Activated CD8-positive, alpha-beta memory T cell treated with anti-CD3 and anti-CD28 coated beads for 48 hours (primary cell): ENCODE data around the gene PTPRB.
"Not testable (repeated sequence)": the region's sequence is repeated elsewhere in the genome, so short reads cannot be mapped to it uniquely, and the experiment has no call there.

Experiments used
- DNase-seq, 3 experiments: peaks; one replicate each; pipeline ENCODE4 v3.0.0-alpha.2; 2020; ENCODE audit warnings: low read depth in 2 of 3, low spot score in 2 of 3

PTPRB gene

DNA sequence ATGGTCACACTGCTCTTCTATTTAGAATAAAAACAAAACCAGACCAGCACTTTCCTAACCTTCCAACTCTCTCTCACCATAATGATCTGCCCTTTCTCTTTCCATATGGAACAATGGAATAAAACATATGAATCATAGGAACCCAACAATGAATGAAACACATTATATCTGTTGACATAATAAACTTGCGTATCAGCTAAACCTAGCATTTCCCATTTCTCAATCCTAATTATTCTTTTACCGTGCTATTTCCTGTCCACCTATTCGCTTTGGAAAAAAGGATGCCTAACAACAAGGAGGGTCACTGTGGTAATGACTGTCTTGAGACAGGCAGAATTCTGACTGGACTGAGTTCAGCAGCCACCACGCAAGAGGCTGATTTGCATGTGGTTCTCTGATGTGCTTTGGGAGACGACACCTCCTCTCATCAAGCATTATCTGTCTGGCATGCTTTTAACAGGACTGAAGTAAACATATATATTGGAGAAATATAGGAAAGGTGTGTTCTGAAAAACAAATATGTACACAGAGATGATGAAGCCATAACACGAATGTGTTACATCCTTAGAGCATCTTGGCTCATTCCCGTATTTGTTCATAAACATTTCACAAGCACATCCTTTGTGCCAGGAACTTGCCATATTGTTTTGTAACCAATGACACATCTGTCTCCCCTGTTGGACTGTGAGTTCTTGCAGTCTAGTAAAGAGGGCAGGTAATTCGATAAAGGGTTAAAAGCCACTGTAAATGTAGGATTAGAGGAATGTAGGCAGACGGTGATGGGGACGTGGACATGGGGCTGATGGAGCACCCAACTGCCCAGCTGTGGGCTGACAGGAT, 87.7 kb downstream of the PTPRB start:
- DNase-seq = no peak

DNA sequence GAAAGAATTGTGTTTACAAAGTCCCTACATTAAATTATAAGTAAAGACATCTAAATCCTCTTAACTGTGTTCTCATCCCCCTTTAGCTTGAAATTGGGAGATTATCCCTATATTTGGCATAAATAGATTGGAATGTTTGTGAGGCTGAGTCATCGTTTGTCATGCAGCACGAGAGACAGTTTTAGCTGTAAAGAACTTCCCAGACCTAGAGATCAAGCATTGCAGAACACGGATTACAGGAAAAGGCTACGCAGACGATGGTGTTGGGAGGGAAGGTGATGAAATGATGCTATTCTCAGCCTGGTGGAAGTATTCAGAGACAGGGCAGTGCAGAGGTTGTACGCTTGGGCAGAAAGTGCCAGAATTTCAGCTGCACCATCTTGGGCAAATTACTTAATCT, 93.8 kb downstream of the PTPRB start:
- no peak for DNase-seq

DNA sequence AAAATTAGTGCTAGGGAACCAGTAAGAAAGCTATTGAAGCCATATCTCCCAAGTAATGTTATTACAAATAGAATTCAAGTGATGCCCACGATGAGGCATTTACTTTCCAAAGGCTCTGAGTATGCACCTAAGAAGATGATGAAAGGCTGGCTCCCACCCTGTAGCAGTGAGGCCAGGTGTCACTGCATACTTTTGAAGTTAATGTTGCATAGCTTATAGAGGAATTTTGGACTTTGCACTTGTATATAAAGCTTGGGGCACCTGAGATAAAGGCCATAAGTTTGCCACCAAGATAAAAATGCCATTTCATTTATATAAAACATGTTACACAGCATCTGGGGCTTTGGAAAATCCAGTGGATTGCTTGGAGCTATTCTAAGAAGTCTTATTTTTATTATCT, 96.2 kb downstream of the PTPRB start:
- DNase-seq = no peak

DNA sequence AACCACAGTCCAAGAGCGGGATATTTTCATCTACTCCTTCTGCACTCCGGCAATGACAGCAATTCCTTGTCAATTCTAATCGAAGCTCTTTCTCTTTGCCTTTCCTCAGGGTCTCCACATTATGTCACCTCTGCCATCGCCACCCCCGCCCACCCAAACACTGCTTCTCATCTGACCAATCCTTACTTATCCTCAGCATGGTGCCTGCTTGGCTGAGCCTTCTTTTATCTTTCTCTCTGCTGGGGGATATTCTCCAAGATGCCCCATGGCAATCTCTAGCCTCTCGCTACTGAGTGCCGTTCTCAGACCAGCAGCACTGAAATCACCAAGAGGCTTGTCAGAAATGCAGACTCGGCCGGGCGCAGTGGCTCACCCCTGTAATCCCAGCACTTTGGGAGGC, 100.6 kb downstream of the PTPRB start:
- DNase-seq = no peak

DNA sequence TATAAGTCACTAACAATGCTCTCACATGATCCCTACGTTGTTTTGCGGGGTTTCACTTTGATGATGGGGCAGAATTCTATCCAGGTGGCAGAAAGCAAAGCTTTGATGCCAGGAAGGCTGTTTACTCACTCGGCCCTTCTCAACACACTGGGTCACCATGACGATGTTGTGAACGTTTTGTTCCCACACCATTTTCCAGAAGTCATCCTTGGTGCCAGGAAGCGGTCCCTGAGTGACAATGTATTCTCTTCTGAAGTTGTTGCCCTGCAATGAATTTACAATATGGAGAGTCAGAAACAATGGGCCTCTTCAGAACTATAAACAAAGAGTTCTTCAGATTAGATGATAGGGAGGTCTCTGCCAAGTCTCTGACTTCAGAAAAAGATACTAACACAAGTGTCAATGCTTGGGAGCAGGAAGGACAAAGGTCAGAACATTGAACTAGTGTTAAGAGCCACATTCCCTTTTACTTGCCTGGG, 101.3 kb downstream of the PTPRB start:
- DNase-seq = no peak

DNA sequence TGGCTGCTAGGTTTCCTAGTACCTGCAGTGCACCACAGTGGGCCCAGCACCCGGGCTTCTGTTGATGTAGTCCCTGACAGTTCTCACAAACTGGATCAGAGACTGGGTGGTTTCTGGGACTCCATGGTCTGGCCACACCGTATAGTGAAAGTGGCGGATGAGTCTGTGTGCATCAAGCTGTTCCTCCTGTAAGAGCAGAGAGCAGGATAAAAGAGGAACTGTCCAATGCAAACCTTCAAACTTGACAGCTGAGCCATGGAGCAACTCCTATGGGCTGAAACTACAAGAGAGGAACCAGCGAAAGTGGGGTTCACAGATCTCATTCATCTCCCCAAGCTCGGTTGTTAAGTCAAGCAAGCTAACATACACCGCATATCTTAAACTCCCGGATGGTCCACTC, 102.8 kb downstream of the PTPRB start:
- no peak for DNase-seq

DNA sequence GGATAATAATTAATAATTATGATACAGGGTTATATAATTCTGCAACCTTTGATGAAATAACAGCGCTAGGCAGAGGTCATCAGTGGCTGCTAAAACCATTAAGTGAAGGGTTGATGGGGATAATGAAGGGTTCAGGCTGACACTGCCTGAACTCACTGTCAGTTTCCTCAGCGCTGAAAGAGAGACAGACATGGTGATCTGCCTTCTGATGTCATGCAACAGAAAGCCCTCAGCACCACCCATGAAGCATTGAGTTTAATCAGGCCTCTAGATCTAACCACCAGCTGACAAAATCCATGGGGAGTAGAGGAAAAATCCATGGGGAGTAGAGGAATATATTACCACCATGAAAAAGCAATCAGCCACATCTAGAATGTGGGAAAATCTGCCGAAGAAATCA, 107.6 kb downstream of the PTPRB start:
- no peak for DNase-seq

DNA sequence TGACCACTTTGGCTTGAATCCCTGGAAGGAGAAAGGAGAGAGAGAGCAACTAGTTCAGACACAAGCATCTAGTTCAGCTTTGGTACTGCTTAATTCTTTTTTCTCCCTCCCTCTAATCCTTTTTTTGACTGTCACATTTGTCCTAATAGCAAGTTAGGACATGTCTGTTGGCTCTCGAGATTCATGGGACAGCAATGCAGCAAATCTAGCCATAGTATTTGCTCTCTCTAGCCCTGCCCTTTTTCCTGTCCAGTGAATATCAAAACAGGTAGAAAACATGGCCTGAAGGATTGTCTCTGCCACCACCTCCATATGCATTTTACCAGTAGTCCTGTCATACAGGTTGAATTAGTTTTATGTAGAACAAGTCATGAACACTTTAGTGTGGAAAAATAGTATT, 116.4 kb downstream of the PTPRB start:
- DNase-seq = no peak

DNA sequence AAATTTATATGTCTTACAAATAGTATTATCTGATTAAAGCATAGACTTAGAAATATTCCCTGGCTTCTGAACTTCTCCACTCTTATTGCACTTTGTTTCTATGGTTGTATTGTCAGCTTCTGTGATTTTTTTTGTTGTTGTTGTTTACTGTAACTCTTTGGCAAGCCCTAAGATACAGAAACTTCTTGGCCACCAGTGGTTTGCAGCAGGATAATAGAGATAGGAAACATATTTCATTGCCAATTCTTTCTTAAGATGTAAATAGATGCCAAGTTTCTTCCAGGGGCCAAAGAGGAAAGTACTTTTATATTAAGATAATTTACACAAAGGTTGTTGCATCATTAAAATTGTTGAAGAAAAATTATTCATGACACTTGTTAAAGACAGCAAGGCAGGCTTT, 123.8 kb downstream of the PTPRB start:
- DNase-seq = no peak

DNA sequence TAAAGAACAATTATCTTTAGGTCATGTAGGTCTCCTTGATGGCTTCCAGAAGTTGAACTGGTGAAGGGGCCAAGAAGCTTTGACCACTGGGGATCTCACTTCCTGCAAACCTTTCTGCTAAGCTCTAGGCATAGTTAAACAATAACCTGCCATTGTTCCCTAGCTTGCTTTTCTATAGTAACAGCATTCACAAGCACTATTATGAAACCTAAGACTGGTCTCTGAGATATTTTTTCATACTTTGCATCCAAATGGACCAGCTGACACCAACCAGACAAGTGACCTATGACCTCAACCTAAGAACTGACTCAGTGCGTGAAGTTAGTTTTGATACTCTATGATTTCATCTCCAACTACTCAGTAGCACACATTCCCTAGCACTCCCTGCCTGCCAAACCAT, 129.1 kb downstream of the PTPRB start:
- DNase-seq = no peak

DNA sequence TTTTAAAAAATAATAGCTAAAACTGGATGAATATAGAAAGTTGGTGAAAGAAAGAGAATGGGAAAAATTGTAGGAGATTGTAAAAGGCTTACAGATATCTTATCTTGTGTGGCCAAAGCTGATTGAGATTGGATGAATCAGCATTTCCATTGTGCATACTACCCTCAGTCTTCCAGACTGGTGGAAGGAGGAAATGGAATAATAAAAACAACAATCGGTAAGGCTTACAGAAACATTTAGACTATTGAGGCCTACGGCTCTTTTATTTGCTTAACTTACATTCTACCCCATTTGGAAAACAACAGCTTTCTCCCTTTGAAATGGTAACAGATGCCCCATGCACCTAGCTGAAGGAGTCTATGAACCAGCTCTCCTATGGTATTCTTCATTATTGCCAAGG, 129.8 kb downstream of the PTPRB start:
- no peak for DNase-seq

DNA sequence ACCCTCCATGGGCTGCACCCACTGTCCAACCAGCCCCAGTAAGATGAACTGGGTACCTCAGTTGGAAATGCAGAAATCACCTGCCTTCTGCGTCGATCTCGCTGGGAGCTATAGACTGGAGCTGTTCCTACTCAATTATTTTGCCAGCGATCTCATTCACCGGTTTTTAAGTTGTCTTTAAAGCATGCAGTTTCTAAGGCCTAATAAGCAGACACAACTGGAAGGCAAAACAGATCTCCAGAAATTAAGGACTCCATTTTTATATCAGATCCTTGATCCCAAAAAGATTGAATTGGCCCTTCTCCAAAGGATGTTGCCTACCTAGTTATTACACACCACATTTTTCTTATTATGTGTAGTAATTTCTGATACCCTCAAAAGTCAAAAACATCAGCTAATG, 139.7 kb downstream of the PTPRB start:
- no peak for DNase-seq

DNA sequence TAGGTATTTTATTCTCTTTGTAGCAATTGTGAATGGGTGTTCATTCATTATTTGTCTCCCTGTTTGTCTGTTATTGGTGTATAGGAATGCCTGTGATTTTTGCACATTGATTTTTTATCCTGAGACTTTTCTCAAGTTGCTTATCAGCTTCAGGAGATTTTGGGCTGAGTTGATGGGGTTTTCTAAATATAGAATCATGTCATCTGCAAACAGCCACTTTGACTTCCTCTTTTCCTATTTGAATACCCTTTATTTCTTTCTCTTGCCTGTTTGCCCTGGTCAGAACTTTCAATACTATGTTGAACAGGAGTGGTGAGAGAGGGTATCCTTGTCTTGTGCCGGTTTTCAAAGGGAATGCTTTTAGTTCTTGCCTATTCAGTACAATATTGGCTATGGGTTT, 144.3 kb downstream of the PTPRB start:
- not testable (repeated sequence) for DNase-seq

DNA sequence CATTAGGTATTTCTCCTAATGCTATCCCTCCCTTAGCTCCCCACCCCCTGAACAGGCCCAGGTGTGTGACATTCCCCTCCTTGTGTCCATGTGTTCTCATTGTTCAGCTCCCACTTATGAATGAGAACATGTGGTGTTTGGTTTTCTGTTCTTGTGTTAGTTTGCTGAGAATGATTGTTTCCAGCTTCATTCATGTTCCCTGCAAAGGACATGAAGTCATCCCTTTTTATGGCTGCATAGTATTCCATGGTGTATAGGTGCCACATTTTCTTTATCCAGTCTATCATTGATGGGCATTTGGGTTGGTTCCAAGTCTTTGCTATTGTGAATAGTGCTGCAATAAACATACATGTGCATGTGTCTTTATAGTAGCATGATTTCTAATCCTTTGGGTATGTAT, 146.3 kb downstream of the PTPRB start:
- DNase-seq = not testable (repeated sequence)

DNA sequence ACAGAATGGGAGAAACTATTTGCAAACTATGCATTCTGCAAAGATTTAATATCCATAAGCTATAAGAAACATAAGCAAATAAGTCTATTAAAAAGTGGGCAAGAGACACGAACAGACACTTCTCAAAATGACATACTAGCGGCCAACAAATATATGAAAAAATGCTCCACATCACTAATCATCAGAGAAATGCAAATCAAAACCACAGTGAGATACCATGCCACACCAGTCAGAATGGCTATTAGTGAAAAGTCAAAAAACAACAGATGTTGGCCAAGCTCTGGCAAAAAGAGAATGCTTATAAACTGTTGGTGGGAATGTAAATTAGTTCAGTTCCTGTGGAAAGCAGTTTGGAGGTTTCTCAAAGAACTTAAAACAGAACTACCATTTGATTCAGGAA, 149.8 kb downstream of the PTPRB start:
- no peak for DNase-seq

DNA sequence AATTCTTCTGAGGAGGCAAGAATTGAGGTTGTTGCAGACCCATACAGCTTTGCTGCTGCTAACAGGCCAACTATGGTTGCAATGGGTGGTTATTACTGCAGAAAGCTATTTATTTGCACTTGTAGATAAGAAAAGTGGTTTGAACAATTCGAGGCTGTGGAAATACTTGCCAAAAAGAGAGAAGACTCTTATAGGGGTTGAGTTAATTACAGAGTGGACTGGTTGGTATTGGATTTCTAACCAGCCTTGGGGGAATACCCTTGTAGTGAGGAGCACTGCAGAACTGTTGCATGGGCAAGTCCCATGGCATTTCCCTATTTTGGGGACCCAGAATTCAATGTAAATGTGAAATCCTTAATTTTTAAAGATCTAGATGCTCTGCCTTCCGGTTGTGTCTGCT, 150.6 kb downstream of the PTPRB start:
- no peak for DNase-seq

DNA sequence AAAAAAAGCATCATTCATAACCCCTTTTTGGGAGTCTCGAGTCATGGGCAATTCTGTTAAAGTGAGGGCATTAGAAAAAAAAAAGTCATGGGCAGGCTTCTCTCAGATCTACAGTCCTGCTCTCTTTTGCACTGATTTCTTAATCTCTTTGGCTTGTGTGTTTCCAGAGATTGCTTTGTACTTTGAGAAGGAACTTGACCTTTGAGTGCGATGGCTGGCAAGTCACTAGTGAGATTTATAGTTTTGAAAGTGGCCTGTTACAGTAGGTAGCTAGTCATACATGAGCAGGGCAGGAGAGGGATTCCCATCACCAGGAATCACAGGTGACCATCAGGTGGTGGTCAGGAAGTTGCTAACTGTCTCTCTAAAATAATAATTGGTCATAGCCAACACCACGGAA, 151.5 kb downstream of the PTPRB start:
- DNase-seq = no peak

DNA sequence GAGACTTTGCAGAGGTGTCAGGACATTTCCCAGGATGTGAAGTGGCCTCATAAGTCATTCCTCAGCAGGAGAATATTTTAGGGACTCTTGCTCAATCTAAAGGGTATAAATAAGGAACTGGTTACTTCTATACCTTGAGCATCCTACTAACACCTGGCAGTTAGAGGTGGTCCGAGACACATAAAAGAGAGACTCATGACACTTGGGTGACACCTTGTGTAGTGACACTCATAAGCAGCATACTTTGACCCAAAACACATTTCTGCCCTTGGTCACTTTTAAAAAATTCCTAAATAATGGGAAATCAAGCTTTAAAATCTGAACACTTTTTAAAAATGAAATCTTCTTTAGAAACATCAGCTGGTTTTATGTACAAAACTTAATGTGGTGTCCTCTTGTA, 152.8 kb downstream of the PTPRB start:
- no peak for DNase-seq

DNA sequence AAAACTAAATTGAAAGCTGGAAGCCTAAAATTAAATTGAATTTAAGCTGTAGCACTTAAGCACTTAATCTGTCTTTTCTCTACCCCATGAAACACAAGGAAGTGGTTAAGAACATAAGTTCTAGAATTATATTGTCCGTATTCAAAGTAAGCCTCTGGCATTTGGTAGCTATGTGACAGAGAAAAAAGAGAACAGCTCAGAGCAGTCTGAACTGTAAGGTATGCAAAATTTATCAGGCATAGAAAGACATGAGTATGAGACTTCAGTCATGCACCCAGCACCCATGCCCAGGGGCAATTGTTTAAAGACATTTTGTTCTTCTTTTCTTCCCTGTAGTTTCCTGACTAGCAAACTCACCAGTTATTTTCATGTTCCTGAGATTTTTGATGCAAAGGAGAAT, 154.5 kb downstream of the PTPRB start:
- no peak for DNase-seq

DNA sequence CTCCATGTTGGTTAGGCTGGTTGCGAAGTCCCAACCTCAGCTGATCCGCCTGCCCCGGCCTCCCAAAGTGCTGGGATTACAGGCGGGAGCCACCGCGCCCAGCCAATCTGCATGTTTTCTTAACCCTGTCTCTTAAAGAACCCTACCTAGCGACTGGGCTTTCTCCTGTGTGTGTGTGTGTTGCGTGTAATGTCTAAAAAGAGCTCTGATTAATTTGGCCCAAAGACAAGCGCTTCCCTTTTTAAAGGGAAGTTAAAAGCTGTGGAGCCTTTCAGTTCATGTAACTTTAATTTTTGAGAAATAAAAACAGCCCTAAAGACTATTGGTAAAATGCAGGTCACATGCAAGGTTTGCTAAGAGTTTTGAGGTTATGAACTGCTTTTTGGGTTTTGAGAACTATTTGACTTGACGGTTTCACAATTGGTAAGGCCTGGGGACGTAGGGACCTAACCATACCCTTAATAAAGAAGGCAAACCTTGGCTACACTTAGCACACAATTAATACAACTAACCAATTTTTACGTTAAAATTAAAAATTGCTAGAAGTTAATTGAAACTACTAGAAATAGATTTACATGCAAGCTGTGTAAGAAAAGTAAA, 167.9 kb downstream of the PTPRB start:
- DNase-seq = no peak

DNA sequence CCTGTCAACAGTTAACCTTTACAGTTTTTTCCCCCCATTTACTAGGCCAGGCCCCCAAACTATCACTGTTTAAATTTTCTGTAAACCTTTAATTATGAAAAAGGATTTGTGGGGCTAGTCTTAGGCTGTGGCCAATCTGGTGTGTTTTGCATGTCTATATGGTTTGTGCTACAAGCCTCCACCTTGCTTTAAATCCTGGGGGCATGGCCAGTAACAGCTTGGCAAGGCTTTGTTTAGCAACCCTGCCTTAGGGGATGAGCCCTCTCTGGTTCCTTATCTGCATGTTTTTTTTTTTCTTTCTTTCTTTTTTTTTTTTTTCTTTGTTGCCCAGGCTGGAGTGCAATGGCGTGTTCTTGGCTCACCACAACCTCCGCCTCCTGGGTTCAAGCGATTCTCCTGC, 168.5 kb downstream of the PTPRB start:
- DNase-seq = no peak

DNA sequence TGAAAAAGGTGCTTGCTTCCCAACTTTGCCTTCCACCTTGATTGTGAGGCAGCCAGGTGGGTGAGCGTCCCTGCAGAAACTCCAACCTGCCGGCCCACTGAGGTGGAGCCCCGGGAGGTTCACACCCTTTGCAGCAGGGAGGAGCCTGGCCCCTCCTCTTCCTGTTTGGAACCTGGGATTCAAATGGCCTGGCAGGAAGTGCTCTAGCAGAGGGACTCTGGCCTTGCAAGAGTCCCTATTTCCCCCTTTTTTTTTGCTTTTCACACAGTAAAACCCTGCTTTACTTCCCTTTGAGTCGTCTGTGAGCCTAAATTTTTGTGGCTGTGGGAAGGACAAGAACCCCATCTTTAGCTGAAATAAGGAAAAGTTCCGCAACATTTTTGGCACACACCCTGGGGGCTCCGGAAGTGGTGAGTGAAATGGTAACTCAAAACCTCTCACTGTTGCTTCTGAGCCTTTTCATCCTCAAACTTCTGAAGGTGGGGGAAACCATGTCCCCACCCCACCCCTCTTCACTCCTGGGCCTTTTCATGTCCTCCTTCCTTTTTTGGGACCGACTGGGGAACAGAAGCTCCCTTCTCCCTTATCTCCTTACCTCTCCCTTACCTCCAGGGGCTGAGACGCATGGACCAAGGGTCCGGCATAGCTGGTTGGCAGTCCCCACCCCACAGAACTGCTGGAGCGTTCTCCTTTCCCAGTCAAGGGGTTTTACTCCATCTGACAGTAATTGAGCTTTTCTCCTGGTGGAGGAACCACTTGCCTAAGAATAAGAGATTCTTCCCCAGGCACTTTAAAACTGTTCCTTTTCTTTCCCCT, 169.1 kb downstream of the PTPRB start:
- DNase-seq = no peak
